Muscle layer of colon (tissue), 2 donors: Measurements from ENCODE around the gene SASS6.

Experiments
- H3K27ac ChIP-seq: one replicate; pipeline ENCODE4 v1.7.0; 2013; ENCODE audit warnings: low read depth, mild to moderate bottlenecking, low read length, moderate library complexity
- H3K27me3 ChIP-seq, 2 donors: one replicate each; pipeline ENCODE4 v1.7.0; 2013; ENCODE audit warnings: low read length in 2 of 2, mild to moderate bottlenecking in 2 of 2; ENCODE audit not compliant: insufficient read depth in 2 of 2, control insufficient read depth in 1 of 2
- H3K36me3 ChIP-seq: one replicate; pipeline ENCODE4 v1.7.0; 2013; ENCODE audit warnings: mild to moderate bottlenecking, low read length; ENCODE audit not compliant: insufficient read depth
- H3K4me1 ChIP-seq: one replicate; pipeline ENCODE4 v1.7.0; 2013; ENCODE audit warnings: mild to moderate bottlenecking, low read length; ENCODE audit not compliant: insufficient read depth
- H3K4me3 ChIP-seq, 2 donors: one replicate each; pipeline ENCODE4 v1.7.0; 2013; ENCODE audit warnings: low read length in 2 of 2, low read depth in 1 of 2, mild to moderate bottlenecking in 1 of 2, moderate library complexity in 1 of 2
- H3K9ac ChIP-seq: one replicate; pipeline ENCODE4 v1.7.0; 2013; ENCODE audit warnings: low read length
- H3K9me3 ChIP-seq: one replicate; pipeline ENCODE4 v1.7.0; 2013; ENCODE audit warnings: mild to moderate bottlenecking, low read length
- donor health status: abdominal sarcoma.
- donor health status: Adenocarcinoma of cecum.

The SASS6 gene

DNA sequence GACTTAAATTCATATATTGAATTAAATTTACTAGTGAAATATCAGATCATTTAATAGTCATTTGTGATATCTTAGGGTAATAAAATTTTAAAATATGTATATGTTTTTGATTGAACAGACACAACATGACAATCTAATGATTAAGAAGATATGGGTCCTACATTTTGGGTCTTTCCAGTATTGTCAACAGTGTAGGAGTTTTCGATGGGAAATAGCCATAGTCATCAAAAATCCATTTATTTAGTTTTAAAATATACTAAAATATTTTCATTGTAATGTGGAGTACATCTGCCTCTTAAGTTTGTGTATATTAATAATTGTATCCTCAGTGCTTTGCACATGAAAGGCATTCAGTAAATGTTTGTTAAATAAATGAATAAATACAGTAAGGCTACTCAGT lies 14.2 kb upstream of the SASS6 start:
- no peaks in the 10 kb centered on the region for H3K4me1 ChIP-seq
- no peak overlapping the region for H3K27ac ChIP-seq
- no peak overlapping the region for H3K4me3 ChIP-seq
- no peaks in the 10 kb centered on the region for H3K9me3 ChIP-seq
- no peak overlapping the region for H3K9ac ChIP-seq
- peaks cover 41% of the 10 kb centered on the region for H3K36me3 ChIP-seq
- H3K27me3 ChIP-seq: no peaks in the 10 kb centered on the region

DNA sequence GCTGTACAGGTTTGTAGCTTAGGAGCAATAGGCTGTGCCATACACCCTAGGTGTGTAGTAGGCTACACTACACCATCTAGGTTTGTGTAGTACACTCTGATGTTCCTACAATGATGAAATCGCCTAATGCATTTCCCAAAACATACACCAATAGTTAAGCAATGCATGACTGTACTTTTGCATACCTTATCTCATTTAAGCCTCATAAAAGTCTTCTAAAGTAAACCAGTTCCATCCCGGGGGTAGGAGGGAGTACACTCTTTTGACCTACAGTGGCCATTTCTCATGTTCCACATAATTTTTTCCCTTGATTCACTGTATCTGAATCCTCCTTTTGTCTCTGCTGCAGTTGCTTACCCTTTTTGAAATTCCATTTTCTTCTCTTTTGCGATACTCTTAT lies 12.4 kb upstream of the SASS6 start:
- H3K9me3 ChIP-seq: no peaks in the 10 kb centered on the region
- no peaks in the 10 kb centered on the region for H3K27me3 ChIP-seq
- no peak overlapping the region for H3K4me3 ChIP-seq
- no peak overlapping the region for H3K27ac ChIP-seq
- no peak overlapping the region for H3K9ac ChIP-seq
- no peaks in the 10 kb centered on the region for H3K4me1 ChIP-seq
- peaks cover 59% of the 10 kb centered on the region for H3K36me3 ChIP-seq

DNA sequence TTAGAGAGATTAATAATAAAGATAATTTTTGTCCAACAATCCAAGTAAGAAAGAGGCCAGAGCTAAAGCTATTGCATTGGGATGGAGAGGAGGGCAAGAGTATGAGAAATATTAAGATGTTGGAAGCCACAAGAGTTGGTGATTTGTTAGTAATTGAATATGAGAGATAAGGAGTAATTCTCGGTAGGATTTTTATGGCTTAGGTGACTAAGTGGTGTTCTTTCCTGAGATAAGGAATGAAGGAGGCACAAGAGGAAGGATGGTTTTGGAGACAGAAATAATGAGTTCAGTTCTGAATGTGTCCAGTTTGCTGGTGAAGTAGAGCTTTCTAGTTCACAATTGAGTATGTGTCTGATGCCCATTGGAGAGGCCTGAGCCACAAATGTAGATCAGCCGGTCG lies 9.6 kb upstream of the SASS6 start:
- H3K27me3 ChIP-seq: no peaks in the 10 kb centered on the region
- H3K9ac ChIP-seq: no peak overlapping the region
- H3K4me1 ChIP-seq: no peaks in the 10 kb centered on the region
- H3K27ac ChIP-seq: no peak overlapping the region
- no peak overlapping the region for H3K4me3 ChIP-seq
- no peaks in the 10 kb centered on the region for H3K9me3 ChIP-seq
- peaks cover 78% of the 10 kb centered on the region for H3K36me3 ChIP-seq

DNA sequence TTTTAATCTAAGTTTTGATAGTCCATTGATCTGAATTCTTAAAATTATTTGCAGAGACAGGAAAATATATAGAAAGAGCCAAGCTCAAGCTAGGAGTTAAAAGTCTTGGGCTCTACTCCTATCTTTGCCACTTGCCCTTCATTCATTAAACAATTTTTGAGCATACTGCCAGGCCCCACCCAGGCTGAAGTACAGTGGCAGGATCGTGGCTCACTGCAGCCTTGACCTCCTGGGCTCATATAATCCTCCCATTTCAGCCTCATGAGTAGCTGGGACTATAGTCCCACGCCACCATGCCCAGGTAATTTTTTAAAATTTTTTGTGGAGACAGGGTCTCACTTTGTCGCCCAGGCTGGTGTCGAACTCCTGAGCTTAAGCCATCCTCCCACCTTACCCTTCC lies 8.5 kb upstream of the SASS6 start:
- peaks cover 81% of the 10 kb centered on the region for H3K36me3 ChIP-seq

DNA sequence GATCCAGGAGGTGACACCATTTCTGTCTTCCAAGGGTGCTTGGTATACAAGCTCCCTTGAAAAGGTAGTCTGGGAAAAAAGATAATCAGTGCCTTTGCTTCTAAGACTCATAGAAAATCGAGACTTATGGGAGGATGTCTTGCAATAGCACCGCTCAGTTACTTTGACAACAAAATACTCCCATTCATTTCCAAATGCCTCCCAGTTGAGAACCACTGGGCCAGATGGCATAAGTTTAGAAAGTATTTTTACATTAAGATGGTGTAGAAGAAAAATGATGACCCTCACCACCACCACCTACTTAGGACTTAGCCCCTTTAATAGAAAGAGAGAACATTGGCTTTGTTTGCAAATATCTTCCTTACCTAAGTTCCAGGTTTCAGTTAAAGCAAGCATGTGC lies 4.9 kb upstream of the SASS6 start:
- no peak overlapping the region for H3K27ac ChIP-seq
- peaks cover 52% of the 10 kb centered on the region for H3K36me3 ChIP-seq
- no peak overlapping the region for H3K9ac ChIP-seq
- no peaks in the 10 kb centered on the region for H3K27me3 ChIP-seq
- no peak overlapping the region for H3K4me3 ChIP-seq
- H3K9me3 ChIP-seq: no peaks in the 10 kb centered on the region
- H3K4me1 ChIP-seq: peaks cover 8% of the 10 kb centered on the region

More for the DNA sequence above, 8.5 kb upstream of the SASS6 start:
- Histone ChIP-seq H3K4me3 (no peak overlapping the region), H3K9me3 (no peaks in the 10 kb centered on the region), H3K27ac (no peak overlapping the region), H3K9ac (no peak overlapping the region), H3K27me3 (no peaks in the 10 kb centered on the region), H3K4me1 (no peaks in the 10 kb centered on the region)

DNA sequence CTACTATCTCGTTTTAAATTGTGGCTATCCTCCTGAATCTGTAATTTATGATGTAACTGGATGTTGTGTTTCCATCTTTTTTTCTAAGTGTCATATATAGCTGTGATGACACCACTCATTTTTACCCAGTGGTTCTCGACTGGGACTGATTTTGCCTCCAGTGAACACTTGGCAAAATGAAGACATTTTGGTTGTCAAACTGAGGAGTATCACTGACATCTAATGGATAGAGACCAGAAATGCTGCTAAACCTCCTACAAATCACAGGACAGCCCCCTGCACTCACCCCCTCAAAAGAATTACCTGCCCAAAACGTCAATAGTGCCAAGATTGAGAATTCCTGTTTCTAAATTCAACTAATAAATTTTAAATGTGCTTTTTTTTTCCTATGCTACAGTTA lies 2.1 kb upstream of the SASS6 start:
- Histone ChIP-seq H3K4me1 (peaks cover 17% of the 10 kb centered on the region), H3K27me3 (no peaks in the 10 kb centered on the region), H3K27ac (no peak overlapping the region), H3K4me3 (no peak overlapping the region), H3K36me3 (peaks cover 25% of the 10 kb centered on the region), H3K9ac (no peak overlapping the region), H3K9me3 (no peaks in the 10 kb centered on the region)

DNA sequence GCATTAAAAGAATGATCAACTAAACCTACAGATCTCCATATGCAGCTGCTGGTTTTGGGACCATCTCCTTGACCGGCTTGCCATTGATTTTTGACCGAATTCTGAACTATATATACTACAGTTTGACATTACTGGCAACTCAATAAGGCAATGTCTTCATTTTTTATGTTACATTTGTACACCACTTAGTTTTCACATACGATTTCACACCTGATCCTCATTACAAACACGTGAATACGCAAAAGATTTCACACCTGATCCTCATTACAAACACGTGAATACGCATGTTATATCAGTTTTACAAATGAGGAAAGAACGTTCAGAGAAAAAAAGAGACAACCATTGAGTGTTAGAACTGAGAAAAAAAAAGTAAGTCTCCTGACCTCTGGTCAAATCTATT lies 1.1 kb downstream of the SASS6 start:
- Histone ChIP-seq H3K9me3 (no peaks in the 10 kb centered on the region), H3K27me3 (no peaks in the 10 kb centered on the region), H3K27ac (no peak overlapping the region), H3K36me3 (no peaks in the 10 kb centered on the region), H3K4me1 (peaks cover 17% of the 10 kb centered on the region), H3K9ac (no peak overlapping the region), H3K4me3 (peak overlapping the region in 1 of 2 donors; percentile 94)

DNA sequence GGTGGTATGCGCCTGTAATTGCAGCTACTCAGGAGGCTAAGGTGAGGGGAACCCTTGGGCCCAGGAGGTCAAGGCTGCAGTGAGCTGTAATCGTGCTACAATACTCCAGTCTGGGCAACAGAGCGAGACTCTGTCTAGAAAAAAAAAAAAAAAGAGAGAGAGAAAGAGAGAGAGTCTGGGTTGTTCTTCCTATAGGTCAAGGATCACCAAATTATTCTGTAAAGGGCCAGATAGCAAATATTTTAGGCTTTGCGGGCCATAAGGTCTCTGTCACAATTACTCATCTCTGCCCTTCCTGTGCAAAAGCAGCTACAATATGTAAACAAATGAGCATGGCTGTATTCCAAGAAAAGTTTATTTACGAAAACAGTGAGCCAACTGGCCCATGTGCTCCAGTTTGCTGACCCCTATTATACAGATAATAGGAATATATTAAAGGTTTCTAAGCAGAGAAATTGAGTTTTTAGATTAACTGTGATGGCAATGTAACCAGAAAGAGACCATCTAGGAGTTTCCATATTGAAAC lies 2.1 kb downstream of the SASS6 start:
- Histone ChIP-seq H3K9me3 (no peaks in the 10 kb centered on the region), H3K27me3 (no peaks in the 10 kb centered on the region), H3K9ac (no peak overlapping the region), H3K36me3 (no peaks in the 10 kb centered on the region), H3K4me3 (no peak overlapping the region), H3K4me1 (peaks cover 17% of the 10 kb centered on the region), H3K27ac (no peak overlapping the region)

DNA sequence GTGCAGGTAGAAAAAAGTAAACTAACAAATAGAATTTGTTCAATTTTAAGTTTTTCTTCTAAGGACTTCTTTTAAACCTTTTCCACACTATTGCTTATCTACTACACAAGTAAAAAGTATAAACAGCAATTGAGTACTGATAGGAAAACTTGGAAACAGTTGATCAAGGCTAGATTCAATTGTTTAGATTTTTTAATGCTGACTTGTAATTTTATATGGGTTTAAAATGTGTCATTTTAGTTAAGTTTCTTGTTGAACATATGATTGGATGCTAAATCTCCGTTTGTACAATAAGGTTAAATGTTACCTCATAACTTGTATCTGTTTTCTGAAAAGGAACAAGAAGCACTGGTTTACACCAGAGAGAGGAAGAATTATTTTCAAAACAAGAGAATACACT lies 5.5 kb downstream of the SASS6 start:
- H3K4me1 ChIP-seq: peaks cover 9% of the 10 kb centered on the region
- H3K9ac ChIP-seq: no peak overlapping the region
- H3K36me3 ChIP-seq: no peaks in the 10 kb centered on the region
- no peaks in the 10 kb centered on the region for H3K27me3 ChIP-seq
- H3K9me3 ChIP-seq: no peaks in the 10 kb centered on the region
- H3K4me3 ChIP-seq: no peak overlapping the region
- H3K27ac ChIP-seq: no peak overlapping the region

DNA sequence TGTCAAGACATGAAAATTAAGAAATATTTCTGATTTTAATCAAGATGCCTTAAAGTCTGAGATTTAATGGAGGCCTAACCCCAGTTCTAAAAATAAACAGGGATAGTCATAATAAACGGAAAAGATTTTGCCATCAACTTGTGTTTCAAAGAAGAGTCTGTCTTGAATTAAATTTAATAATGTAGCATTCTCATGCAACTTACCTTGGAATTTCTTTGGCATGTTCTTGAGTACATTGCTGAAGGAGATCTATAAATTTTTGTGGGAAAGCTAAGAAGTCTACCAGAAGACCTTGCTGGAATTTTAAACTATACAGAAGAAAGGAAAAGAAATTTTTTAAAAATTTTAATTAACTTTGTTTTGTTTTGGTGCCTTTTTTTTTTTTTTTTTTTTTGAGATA lies 10.6 kb downstream of the SASS6 start:
- Histone ChIP-seq H3K9ac (no peak overlapping the region), H3K27ac (no peak overlapping the region), H3K4me3 (no peak overlapping the region), H3K36me3 (no peaks in the 10 kb centered on the region), H3K4me1 (no peaks in the 10 kb centered on the region), H3K9me3 (no peaks in the 10 kb centered on the region), H3K27me3 (no peaks in the 10 kb centered on the region)

DNA sequence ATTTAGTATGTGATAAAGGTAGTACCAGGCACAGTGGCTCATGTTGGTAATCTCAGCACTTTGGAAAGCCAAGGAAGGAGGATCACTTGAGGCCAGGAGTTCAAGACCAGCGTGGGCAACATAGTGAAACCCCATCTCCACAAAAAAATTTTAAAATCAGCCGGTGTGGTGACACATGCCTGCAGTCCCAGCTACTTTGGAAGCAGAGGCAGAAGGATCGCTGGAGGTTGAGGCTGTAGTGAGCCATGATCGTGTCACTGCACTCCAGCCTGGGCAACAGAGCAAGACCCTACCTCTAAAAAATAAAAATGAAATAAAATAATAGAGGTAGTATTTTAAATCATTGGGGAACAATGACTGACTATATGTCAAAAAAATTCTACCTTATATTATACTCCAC lies 17.2 kb downstream of the SASS6 start:
- Histone ChIP-seq H3K27ac (no peak overlapping the region), H3K9ac (no peak overlapping the region), H3K27me3 (no peaks in the 10 kb centered on the region), H3K36me3 (no peaks in the 10 kb centered on the region), H3K4me3 (no peak overlapping the region), H3K9me3 (no peaks in the 10 kb centered on the region), H3K4me1 (no peaks in the 10 kb centered on the region)

DNA sequence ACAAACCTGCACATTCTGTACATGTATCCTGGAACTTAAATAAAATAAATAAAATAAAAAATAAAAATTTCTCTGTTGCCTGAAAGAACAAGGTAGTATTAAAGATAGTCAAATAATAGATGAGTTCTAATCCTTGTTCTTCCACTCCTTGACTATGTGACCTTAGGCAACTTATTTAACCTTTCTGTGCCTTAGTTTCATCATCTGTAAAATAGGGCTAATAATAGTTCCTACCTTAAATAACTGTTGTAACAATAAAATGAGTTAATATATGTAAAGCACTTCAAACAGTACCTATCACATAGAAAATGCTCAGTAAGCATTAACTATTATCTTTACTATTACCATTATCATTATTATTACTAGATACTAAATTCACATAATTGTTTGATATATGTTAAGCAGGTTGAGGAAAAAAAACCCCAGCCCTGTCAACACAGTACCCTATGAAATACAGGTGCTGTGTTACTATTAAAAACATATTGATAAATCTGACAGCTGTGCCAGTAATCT lies 23.1 kb downstream of the SASS6 start:
- H3K27me3 ChIP-seq: no peaks in the 10 kb centered on the region
- no peaks in the 10 kb centered on the region for H3K4me1 ChIP-seq
- H3K9ac ChIP-seq: no peak overlapping the region
- H3K4me3 ChIP-seq: no peak overlapping the region
- H3K27ac ChIP-seq: no peak overlapping the region
- H3K9me3 ChIP-seq: no peaks in the 10 kb centered on the region
- H3K36me3 ChIP-seq: peaks cover 9% of the 10 kb centered on the region
